IPS-NIHi7 (cell line): ENCODE measurements around the gene ITIH3.
"Not testable (repeated sequence)": the region's sequence is repeated elsewhere in the genome, so short reads cannot be mapped to it uniquely, and the experiment has no call there.

ENCODE experiments used
- DNase-seq: peaks from one replicate; pipeline ENCODE4 v3.0.0; 2012; ENCODE audit warnings: mixed read lengths; ENCODE audit errors: extremely low spot score

ITIH3 gene

DNA sequence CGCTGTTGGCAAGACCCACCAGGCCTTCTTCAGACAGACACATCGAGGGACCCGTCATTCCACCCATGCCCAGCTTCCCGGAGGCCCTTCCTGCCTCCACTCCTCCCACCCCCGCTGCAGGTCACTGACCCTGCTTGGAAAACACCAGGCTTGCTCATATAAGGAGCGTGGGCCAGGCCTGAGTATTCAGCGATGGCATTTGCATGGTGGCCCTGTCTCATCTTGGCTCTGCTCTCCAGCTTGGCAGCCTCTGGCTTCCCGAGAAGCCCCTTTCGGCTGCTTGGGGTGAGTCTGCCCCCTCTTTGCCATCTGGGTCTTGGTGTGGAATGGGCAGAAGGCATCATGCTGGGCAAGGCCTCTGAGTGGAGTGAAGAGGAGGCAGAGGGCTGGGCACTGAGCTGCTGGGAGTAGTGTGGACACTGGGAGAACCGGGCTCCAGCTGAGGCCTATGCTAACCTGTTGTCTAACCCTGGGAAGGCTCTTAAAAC, at the start of gene ITIH3:
ITIH3 (plus strand) TSS at position 185 of the 488 bp plus-strand sequence; CDS start at position 193, 8 bp downstream.
- no peak for DNase-seq

GRCh38 chr3:52752045-52752660, 42.4 kb upstream of the ITIH3 start:
- DNase-seq = no peak

- DNase-seq = no peak
These were observed 40.2 kb upstream of the ITIH3 start for GRCh38 chr3:52754373-52754772.

DNA sequence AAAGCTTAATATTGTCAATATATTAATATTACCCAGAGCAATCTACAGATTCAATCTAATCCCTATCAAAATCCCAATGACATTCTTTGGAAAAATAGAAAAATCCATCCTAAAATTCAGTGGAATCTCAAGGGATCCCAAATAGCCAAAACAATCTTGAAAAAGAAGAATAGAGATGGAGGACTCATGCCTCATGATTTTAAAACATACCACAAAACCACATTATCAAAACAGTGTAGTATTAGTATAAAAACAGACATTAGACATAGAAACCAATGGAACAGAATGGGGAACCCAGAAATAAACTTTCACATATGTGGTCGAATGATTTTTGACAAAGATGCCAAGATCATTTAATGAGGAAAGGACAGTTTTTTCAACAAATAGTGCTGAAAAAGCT, 38.5 kb upstream of the ITIH3 start:
- no peak for DNase-seq

- no peak for DNase-seq
These were observed 31.1 kb upstream of the ITIH3 start for GRCh38 chr3:52763466-52763865.

GRCh38 chr3:52769786-52770455, 24.7 kb upstream of the ITIH3 start:
- DNase-seq = peak; percentile 16

- DNase-seq = peak; percentile 99
These were observed 23.9 kb upstream of the ITIH3 start, which contains the start of gene NEK4 for GRCh38 chr3:52770496-52771333. TSS of gene NEK4 (minus strand) at chr3:52770940. CDS start at chr3:52770746, 194 bp downstream.

DNA sequence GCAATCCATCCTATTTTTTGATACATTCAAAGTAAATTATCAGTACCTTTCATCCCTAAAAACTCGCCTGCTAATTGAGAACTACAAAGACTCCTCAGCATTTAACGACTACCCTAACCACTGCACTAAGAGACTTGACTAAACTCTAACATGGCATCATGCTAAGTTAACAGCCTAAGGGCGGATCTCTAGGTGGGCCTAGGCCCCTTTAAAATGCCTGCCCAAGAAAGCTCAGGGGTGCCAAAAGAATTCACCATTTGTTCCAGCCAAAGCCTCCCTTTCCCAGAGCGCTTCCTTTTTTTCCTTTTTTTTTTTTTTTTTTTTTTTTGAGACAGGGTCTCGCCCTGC, 23.3 kb upstream of the ITIH3 start:
- peak; percentile 15 for DNase-seq

- no peak for DNase-seq
These were observed 22.9 kb upstream of the ITIH3 start for GRCh38 chr3:52771702-52772101.

- no peak for DNase-seq
These were observed 21.1 kb upstream of the ITIH3 start for GRCh38 chr3:52773361-52774065.

GRCh38 chr3:52774066-52774713, 20.4 kb upstream of the ITIH3 start:
- no peak for DNase-seq

DNA sequence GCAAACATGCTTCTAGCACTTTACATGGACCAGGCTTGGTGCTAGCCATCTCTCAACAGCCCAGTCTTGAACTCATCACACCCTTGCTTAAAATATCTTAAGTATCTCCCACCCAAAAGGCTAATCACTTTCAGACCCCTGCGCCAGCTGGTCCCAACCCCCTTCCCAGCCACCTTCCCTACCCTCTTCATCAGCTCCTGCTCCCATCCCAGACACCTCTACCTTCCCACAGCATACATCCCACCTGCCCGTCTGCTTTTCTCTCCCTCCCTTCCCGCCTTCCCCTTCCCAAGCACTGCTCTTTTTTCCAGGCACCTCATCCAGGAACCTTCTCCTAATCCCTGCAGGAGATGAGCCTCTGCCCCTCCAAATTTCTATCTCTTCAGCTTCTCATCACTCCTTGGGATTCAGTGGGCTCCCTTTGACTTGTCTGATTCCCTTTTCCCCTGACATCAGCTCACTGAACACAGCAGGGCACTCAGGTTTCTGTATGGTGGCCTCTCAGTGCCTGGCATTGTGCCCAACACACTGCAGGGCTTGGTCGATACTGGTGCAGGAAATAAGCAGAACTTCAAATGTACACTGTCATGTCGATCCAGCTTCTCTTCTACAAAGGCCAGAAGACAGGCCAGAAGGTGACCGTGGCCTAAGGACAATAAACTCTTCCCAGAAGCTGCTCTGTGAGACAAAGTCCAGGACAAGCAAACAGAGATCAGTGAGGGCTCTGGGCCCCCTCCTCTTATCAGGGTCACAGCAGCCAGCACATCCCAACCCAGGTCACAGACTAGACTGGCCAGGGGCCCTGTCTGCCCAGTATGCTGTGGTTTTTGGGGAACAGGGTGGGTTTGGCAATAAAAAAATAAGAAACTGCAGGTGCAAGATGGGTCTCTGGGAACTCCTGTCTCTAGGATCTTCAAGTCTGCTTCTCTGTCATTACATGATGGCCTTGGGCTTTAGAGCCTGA, 19.4 kb upstream of the ITIH3 start:
- DNase-seq = no peak

GRCh38 chr3:52775877-52776276, 18.7 kb upstream of the ITIH3 start:
- no peak for DNase-seq

DNA sequence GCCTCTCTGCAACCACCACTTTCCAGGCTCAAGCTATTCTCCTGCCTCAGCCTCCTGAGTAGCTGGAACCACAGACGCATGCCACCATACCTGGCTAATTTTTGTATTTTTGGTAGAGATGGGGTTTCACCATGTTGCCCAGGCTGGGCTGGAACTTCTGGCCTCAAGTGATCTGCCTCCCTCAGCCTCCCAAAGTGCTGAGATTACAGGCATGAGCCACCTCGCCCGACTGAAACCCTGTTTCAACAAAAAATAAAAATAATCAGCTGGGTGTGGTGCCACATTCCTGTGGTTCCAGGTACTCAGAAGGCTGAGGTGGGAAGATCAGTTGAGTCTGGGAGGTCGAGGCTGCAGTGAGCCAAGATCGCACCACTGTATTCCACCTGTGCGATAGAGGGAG, 18.1 kb upstream of the ITIH3 start:
- not testable (repeated sequence) for DNase-seq

GRCh38 chr3:52777127-52777958, 17.3 kb upstream of the ITIH3 start, which contains the start of gene ITIH1:
TSS of gene ITIH1 (plus strand) at chr3:52777599. CDS start at chr3:52777616, 17 bp downstream.
- DNase-seq = no peak

DNA sequence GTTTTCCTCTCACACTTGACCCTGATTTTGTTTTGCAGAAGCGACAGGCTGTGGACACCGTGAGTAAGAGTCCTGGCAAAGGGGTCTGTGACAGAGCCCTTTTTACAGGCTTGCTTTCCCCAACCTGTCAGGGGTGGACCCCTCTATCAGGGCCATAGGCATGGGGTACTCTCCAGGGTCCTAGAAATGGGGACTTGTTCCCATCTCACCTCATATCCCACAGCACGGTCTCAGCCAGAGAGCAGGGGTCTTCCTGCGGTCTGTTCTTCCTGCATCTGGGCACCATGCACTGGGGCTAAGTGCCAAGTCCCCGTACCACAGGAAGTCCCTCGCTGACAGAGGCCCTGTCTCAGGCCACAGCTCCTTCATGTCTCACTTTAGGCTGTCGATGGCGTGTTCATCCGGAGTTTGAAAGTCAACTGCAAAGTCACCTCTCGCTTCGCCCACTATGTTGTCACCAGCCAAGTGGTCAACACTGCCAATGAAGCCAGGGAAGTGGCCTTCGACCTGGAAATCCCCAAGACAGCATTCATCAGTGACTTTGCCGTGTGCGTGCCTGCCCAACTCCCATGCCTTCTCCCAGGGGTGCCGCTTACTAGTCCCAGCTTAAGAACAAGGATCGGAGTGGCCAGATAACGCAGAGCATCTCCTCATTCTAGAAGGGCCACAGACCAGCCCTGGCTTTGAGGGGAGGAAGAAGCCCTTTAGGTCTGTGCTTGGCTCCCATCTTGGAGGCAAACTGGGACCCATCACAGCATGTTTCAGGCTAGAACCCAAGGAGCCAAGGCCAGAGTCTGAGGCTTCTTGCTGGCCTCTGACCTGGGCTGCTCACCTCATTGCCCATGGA, 16.4 kb upstream of the ITIH3 start:
- DNase-seq = peak; percentile 8

GRCh38 chr3:52779011-52779836, 15.4 kb upstream of the ITIH3 start:
- no peak for DNase-seq
